Activated gamma-delta T cell (primary cell): ENCODE results near the gene TMEM138.

ENCODE experiments used
- DNase-seq: peaks from one replicate; lab custom pipeline; 2025; lab: John Stamatoyannopoulos, UW

Gene TMEM138

DNA sequence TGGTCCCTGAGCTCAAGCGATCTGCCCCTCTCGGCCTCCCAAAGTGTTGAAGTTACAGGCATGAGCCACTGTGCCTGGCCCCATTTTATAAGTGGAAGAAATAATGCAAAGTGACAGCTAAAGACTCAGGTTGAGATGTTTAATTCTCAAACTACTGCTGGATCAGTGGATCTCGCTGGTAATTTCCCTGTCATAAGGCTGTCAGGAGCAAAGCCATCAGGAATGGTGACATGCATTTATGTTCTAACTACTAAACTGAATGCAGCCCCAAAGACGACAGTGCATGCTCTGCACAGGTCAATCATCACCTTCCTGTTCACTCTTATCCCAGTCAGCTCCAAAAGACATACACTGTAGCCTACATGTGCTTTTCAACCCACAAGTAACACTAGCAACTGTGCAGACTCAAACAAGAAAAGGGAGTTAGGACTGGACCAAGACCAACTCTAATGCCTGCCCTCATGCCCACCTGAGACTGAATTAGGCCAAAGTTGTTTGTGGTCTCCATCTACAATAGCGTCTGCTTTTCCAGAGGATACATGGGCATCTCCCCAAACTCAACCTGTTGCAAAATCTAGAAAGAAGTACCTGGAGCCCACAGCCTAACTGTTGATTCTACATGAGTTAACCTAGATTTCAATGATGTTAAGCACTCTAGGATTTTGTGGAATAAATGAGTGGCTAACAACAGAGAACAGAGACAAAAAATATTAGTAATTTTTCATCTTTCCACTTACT is 45.0 kb downstream of the TMEM138 start:
- no peak for DNase-seq

DNA sequence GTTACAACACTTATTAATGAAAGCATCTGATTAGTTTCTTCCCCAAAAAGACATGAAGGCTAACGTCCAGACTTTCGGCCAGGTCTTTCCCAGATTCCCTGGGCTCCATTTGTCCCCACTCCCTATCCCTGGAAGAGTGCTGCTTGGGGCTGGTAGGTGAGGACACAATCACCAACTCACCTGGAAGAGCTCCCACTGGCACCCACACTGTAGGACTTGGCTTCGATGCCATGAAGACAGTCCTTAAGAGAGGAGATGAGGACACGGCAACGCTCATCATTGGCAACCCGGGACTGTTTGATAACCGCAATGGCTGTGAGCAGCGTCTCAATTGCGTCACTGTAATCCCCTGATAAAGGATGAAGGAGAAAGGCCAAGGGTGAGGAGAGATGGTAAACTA is 49.4 kb downstream of the TMEM138 start:
- no peak for DNase-seq

DNA sequence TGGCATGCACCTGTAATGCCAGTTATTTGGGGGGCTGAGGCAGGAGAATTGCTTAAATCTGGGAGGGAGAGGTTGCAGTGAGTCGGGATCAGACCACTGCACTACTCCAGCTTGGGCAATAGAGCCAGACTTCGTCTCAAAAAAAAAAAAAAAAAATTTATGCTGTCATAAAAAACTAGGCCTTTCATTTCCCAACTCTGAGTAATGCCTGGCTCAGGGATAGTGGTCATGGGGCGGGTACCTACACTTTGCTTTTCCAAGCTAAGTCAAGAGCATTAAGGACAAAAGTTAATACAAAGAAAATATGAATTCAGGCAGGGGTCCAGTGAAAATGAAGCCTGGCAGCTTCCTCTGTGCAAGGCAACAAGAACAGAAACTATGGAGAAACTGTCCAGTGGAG is 51.3 kb downstream of the TMEM138 start:
- no peak for DNase-seq

DNA sequence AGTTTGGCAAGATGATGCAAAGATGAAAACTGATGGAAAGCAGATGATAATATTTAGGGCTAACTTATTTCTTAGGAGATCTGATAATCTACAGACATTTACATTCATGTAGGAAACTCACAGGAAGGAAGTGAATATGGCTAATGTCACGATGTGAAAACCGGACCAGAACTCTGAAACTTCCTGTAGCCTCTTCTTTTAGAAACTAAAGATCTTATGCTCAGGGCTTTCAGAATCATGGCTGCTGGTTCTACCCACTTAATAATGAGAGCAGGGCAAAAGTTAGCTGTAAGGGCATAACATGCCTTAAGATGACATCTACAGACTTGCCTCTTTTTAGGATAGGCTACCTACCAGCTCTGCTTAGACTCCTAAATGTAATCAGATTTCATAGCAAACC is 52.4 kb downstream of the TMEM138 start:
- DNase-seq: no peak

DNA sequence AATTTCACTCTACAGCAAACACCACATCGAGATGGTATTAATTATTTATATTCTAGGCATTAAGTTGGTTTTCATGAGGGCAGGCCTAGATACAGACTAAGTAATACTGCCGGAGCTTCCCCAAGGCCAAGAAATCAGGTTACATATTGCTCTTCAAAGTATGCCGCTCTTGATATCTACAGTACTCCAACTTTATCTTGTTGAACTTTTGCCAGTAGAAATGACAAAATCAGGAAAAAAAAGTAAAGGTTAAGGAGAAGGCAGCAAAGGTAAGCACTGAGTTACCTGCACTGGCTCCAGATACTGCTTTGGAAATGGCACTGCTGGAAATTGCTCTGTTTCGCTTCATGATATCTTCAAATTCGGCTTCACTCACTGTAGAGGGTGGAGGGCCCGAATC is 53.2 kb downstream of the TMEM138 start:
- no peak for DNase-seq

DNA sequence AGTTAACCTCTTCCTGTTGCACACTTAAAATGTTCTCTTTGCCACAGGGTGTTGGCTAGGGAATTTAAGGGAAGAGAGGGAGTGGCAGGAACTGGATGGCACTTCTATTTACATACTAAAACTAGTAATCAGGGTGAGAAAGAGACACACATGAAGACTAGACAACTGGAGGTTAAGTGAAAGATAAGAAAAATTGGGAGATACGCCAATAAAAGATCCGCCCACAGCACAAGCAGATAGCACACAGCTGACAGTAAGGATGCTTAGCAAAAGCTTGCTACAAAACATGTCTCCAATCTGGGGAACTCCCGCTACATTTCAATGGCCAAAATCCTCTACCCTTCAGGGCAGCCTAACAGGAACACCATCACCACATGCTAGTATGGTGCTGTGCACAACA is 54.8 kb downstream of the TMEM138 start:
- no peak for DNase-seq

DNA sequence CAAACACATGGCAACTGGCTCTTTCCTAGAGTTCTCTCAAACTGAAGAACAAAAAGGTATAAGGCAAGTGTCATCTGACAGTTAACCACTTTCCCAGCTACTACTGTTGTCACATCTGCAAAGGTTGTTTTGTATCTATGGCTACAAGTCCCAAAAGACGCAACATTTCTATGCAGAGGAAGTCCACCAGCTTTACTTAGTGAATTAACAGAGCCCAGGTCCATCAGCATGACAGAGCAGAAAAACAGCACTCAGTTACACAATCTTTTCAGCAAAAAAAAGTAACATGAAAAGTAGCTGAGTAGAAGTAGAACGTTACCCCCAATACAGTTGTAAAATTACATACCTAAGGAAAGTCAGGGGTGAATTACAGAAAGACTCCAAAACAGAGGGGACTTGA is 55.5 kb downstream of the TMEM138 start:
- no peak for DNase-seq

DNA sequence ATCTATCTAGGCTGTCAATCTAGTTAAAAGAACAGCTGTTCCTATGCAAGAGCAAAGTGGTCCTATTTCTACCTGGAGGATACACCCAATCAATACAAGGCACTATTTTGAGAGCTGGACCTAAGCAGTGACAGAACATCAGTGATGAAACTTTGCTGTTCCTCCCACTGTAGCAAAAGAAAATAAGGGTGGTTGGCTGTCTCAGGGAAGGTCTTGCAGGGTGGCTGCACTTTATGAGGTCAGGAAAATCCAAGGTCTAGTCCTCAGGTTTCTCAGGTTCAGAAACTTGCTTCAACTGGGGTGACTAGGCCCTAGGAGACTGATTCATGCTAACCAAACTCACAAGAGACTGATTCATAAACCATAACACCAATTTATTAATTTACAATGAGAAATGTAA is 56.0 kb downstream of the TMEM138 start:
- no peak for DNase-seq
